ENCODE results near the gene PCSK5. TPM values are rescaled to one million over a fixed set of nuclear protein-coding genes. Genes with fewer than 3 reads are reported as not detected.

Gene PCSK5
- total and polyA plus RNA-seq, 2 donors (not counting 1 experiment from before 2014, with no cell fraction given), result 0.09 TPM; not detected in 1

- Histone ChIP-seq H3K4me1 (ENCODE audit: control insufficient read depth in 2 of 2, insufficient read depth in 2 of 2, low read length in 2 of 2) (no peaks in the 10 kb centered on the region), H3K27me3 (replicated peaks in 1 of 4; ENCODE audit: control extremely low read depth in 1 of 4, control insufficient read depth in 3 of 4, insufficient read depth in 4 of 4, low read length in 3 of 4) (no peaks in the 10 kb centered on the region), H3K9me3 (ENCODE audit: control extremely low read depth in 1 of 3, control insufficient read depth in 2 of 3, insufficient read depth in 1 of 3, low read length in 2 of 3) (no peaks in the 10 kb centered on the region), H3K4me2 (replicated peaks; ENCODE audit: low read depth, low read length, poor library complexity, severe bottlenecking) (no peak overlapping the region), H4K20me1 (ENCODE audit: control insufficient read depth, insufficient read depth, low read length, poor library complexity, severe bottlenecking) (no peaks in the 10 kb centered on the region), H2AFZ (ENCODE audit: insufficient read depth, low read depth, low read length, poor library complexity, severe bottlenecking) (no peak overlapping the region), H3K4me3 (ENCODE audit: control extremely low read depth in 1 of 5, extremely low read depth in 1 of 5, insufficient read depth in 1 of 5, low read depth in 2 of 5, low read length in 4 of 5) (no peak overlapping the region), H3K27ac (ENCODE audit: low read length in 2 of 2) (no peak overlapping the region), H3K79me2 (ENCODE audit: control insufficient read depth, insufficient read depth, low read length) (no peaks in the 10 kb centered on the region), H3K9ac (ENCODE audit: low read length) (no peak overlapping the region), H3K36me3 (replicated peaks in 1 of 2; ENCODE audit: control extremely low read depth in 1 of 2, control insufficient read depth in 1 of 2, extremely low read depth in 1 of 2, insufficient read depth in 2 of 2, low read length in 1 of 2) (no peaks in the 10 kb centered on the region)
- TF ChIP-seq EZH2 (IDR thresholded peaks at IDR 0.05; ENCODE audit: borderline replicate concordance, insufficient read depth, low read depth, low read length, poor library complexity, severe bottlenecking), result no peak
- TF ChIP-seq CTCF (IDR thresholded peaks at IDR 0.05), result no peak
- Mint-ChIP-seq H3K27ac (no peak overlapping the region), H3K4me1 (no peaks in the 10 kb centered on the region), H3K4me3 (no peak overlapping the region), H3K27me3 (no peaks in the 10 kb centered on the region), H3K9me3 (ENCODE audit: insufficient read depth) (peaks cover 2% of the 10 kb centered on the region)
- DNase-seq (no peak), ATAC-seq (ENCODE audit: low read depth) (no peak)
- CTCF ChIA-PET, result no interaction called here
- intact Hi-C loops (cut with micrococcal nuclease), result no loop called here
- 83% methylated on average over 1 of the region's 5 CpGs for WGBS (ENCODE audit: insufficient coverage)
- POLR2A ChIA-PET, result no interaction called here
Observed at GRCh38 chr9:75990156-75990555, 99.7 kb downstream of the PCSK5 start.

DNA sequence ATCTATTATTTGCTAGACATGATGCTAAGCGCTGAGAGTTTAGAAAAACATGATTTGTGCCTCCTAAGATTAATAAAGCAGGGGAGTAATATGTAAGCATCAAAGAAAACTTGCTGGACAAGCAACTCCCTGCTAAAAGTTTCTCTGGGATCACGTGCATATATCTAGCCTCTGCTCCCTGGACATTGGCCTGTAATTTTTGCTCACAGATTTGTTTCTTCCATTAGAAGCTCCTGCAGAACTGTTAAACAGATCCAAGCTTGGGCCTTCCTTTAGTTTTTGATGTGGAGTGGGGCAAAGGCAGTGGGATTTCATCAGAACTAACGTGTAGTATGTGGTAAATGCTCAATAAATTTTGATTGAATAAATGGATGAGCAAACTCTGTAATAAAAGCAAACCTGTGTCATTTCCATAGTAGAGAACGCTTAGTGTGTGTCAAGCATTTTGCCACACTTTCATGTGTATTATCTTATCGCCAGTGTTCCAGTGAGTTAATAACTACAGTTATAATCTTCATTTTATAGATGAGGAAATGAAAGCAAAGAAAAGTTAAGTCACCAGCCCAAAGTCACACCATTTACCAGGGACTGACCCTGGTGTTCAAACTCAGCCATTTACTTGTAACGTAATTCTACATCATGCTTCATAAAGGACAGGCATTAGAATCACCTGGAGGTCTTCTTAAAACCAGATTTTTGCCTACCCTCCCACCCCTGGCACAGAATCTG lies 100.3 kb downstream of the PCSK5 start:
- no peak for DNase-seq
- 78% methylated on average over 3 of the region's 6 CpGs for WGBS (ENCODE audit: insufficient coverage)
- H3K9me3 Mint-ChIP-seq (ENCODE audit: insufficient read depth), result peaks cover 2% of the 10 kb centered on the region
- Histone ChIP-seq H3K4me2 (replicated peaks; ENCODE audit: low read depth, low read length, poor library complexity, severe bottlenecking) (no peak overlapping the region), H2AFZ (ENCODE audit: insufficient read depth, low read depth, low read length, poor library complexity, severe bottlenecking) (no peak overlapping the region), H3K27me3 (replicated peaks in 1 of 4; ENCODE audit: control extremely low read depth in 1 of 4, control insufficient read depth in 3 of 4, insufficient read depth in 4 of 4, low read length in 3 of 4) (no peaks in the 10 kb centered on the region), H3K27ac (ENCODE audit: low read length in 2 of 2) (no peak overlapping the region), H3K4me3 (ENCODE audit: control extremely low read depth in 1 of 5, extremely low read depth in 1 of 5, insufficient read depth in 1 of 5, low read depth in 2 of 5, low read length in 4 of 5) (no peak overlapping the region), H3K79me2 (ENCODE audit: control insufficient read depth, insufficient read depth, low read length) (no peaks in the 10 kb centered on the region), H3K36me3 (replicated peaks in 1 of 2; ENCODE audit: control extremely low read depth in 1 of 2, control insufficient read depth in 1 of 2, extremely low read depth in 1 of 2, insufficient read depth in 2 of 2, low read length in 1 of 2) (no peaks in the 10 kb centered on the region), H3K9ac (ENCODE audit: low read length) (no peak overlapping the region), H3K9me3 (ENCODE audit: control extremely low read depth in 1 of 3, control insufficient read depth in 2 of 3, insufficient read depth in 1 of 3, low read length in 2 of 3) (no peaks in the 10 kb centered on the region), H4K20me1 (ENCODE audit: control insufficient read depth, insufficient read depth, low read length, poor library complexity, severe bottlenecking) (no peaks in the 10 kb centered on the region), H3K4me1 (ENCODE audit: control insufficient read depth in 2 of 2, insufficient read depth in 2 of 2, low read length in 2 of 2) (no peaks in the 10 kb centered on the region)
- POLR2A ChIA-PET, result no interaction called here
- no peak for TF ChIP-seq EZH2 (IDR thresholded peaks at IDR 0.05; ENCODE audit: borderline replicate concordance, insufficient read depth, low read depth, low read length, poor library complexity, severe bottlenecking)
- no peak for TF ChIP-seq CTCF (IDR thresholded peaks at IDR 0.05)
- intact Hi-C loops (cut with micrococcal nuclease), result no loop called here
- CTCF ChIA-PET, result no interaction called here
- no peak for ATAC-seq (ENCODE audit: low read depth)
- H3K27ac Mint-ChIP-seq, result no peak overlapping the region
- H3K4me1 Mint-ChIP-seq, result no peaks in the 10 kb centered on the region
- no peaks in the 10 kb centered on the region for H3K27me3 Mint-ChIP-seq
- H3K4me3 Mint-ChIP-seq, result no peak overlapping the region
